Small intestine (tissue), 7 donors: ENCODE data around the gene STPG4. TPM values are rescaled to one million over a fixed set of nuclear protein-coding genes. Genes with fewer than 3 reads are reported as not detected.
A peak's percentile ranks its signal among the peaks of the same experiment; 100 is the strongest.

ENCODE experiments used
- DNase-seq, 2 donors: peaks; one replicate each; pipeline versions ENCODE4 v3.0.0 to v3.0.0-alpha.2; 2013
- FAIRE-seq: peaks from 2 replicates; lab custom pipeline; 2012; peaks lifted over from hg19 to GRCh38; lab: Jason Lieb, UNC
- H3K27ac ChIP-seq, 3 donors: one replicate each; pipeline ENCODE4 v1.5.1; 2013; ENCODE audit warnings: low read length in 2 of 3, mild to moderate bottlenecking in 2 of 3, control low read depth in 1 of 3, inconsistent platforms in 1 of 3, low read depth in 1 of 3, moderate library complexity in 1 of 3
- H3K27me3 ChIP-seq, 3 donors: one replicate each; pipeline ENCODE4 v1.6.1; 2013; ENCODE audit warnings: low read length in 3 of 3, inconsistent platforms in 1 of 3; ENCODE audit not compliant: control insufficient read depth in 3 of 3, insufficient read depth in 3 of 3
- H3K36me3 ChIP-seq, 3 donors: one replicate each; pipeline ENCODE4 v1.6.1; 2013; ENCODE audit warnings: low read length in 3 of 3, inconsistent platforms in 1 of 3, low read depth in 1 of 3, mild to moderate bottlenecking in 1 of 3, moderate library complexity in 1 of 3; ENCODE audit not compliant: control insufficient read depth in 3 of 3, insufficient read depth in 2 of 3
- H3K4me1 ChIP-seq, 3 donors: one replicate each; pipeline ENCODE4 v1.6.1; 2013; ENCODE audit warnings: low read length in 2 of 3, inconsistent platforms in 1 of 3, low read depth in 1 of 3, mild to moderate bottlenecking in 1 of 3, moderate library complexity in 1 of 3; ENCODE audit not compliant: control insufficient read depth in 3 of 3, insufficient read depth in 2 of 3
- H3K4me3 ChIP-seq, 3 donors: one replicate each; pipeline ENCODE4 v1.5.1; 2013; ENCODE audit warnings: low read length in 3 of 3, control low read depth in 1 of 3, inconsistent platforms in 1 of 3, low read depth in 1 of 3, mild to moderate bottlenecking in 1 of 3, moderate library complexity in 1 of 3
- H3K9me3 ChIP-seq, 2 donors: one replicate each; pipeline ENCODE4 v1.6.1; 2013; ENCODE audit warnings: low read depth in 1 of 2, low read length in 1 of 2; ENCODE audit not compliant: control insufficient read depth in 2 of 2, insufficient read depth in 1 of 2
- WGBS, 3 donors: extraction: QIAGEN DNeasy Blood & Tissue Kit; methylation state at CpG; one replicate each; pipeline ENCODE4 v1.1.7; 2013; 5-methylcytosine and 5-hydroxymethylcytosine counted together
- polyA plus RNA-seq, 4 donors: library from polyadenylated mRNA; stranded (reverse) in 3 of 4; unstranded in 1 of 4; fragments of 200-250 nt in 3 of 4; fragments of 120-200 nt in 1 of 4; gene quantifications; one replicate each; pipeline versions ENCODE4 v1.2.1 to v1.2.3, GENCODE V29; 2013
- donor health status: healthy with polysubstance abuse.
- donor health status: control.
- donor health status: control.
- donor health status: Bipolar disorder and iron deficiency.
- donor health status: healthy.

STPG4 gene
- polyA plus RNA-seq, 4 donors = 0.06 to 0.12 TPM; not detected in 2

GRCh38 chr2:47097563-47097962, 57.5 kb downstream of the STPG4 start:
- Histone ChIP-seq H3K27ac (no peak overlapping the region), H3K4me1 (no peaks in the 10 kb centered on the region), H3K36me3 (no peaks in the 10 kb centered on the region), H3K27me3 (no peaks in the 10 kb centered on the region), H3K4me3 (no peak overlapping the region), H3K9me3 (no peaks in the 10 kb centered on the region)
- DNase-seq (no peak), FAIRE-seq (no peak)
- WGBS, 3 donors = 86 to 91% (median 89%) methylated on average over 4 of the region's 4 CpGs

DNA sequence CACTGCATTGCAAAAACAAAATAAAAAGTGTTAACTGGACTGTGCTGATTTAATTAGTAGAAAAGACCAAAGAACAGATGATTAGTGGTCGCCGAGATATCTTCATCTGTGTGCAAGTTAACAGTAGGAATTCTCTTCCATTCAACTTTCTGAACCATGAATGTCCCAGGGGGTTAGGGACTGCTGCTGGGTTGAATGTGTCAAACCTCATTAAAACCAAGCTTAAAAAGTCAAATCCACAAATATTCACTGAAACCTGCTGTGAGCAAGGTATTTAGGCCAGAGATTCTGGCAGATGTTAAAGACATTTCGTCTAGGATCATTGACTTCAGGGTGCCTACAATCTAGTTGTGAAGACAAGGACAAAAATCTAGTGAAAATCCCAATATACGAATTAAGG, 58.7 kb downstream of the STPG4 start:
- Histone ChIP-seq H3K27me3 (no peaks in the 10 kb centered on the region), H3K4me1 (no peaks in the 10 kb centered on the region), H3K4me3 (no peak overlapping the region), H3K9me3 (no peaks in the 10 kb centered on the region), H3K36me3 (no peaks in the 10 kb centered on the region), H3K27ac (no peak overlapping the region)
- WGBS, 3 donors = 89 to 92% (median 90%) methylated on average over 4 of the region's 4 CpGs
- no peak for FAIRE-seq
- DNase-seq = no peak

DNA sequence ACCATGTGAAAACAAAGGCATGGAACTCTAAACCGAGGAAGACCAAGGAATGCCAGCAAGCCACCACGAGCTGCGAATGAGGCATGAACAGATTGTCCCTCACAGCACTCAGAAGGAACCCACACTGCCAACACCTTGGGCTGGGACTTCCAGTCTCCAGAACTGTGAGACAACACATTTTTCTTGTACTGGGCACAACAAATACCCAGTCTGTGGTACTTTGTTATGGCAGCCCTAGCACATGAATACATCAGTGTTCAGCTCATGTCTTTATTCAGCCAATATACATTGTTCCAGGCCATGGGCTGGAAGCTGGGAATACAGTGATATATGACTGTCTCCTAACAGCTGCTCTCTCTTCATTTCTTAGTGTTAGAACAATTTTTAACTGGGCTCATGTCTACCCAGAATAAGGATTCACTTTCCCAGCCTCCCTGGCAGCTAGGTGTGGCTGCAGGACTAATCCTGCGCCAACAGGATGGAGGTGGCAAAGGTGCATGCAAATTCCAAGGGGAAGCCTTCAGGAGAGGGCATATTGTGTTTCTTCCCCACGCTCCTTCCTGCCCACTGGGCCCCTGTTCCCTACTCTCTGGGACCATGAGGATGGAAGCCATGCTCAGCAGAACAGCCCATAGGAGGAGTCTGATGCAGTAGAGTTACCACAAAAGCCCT, 59.6 kb downstream of the STPG4 start:
- no peaks in the 10 kb centered on the region for H3K4me1 ChIP-seq
- no peak for FAIRE-seq

DNA sequence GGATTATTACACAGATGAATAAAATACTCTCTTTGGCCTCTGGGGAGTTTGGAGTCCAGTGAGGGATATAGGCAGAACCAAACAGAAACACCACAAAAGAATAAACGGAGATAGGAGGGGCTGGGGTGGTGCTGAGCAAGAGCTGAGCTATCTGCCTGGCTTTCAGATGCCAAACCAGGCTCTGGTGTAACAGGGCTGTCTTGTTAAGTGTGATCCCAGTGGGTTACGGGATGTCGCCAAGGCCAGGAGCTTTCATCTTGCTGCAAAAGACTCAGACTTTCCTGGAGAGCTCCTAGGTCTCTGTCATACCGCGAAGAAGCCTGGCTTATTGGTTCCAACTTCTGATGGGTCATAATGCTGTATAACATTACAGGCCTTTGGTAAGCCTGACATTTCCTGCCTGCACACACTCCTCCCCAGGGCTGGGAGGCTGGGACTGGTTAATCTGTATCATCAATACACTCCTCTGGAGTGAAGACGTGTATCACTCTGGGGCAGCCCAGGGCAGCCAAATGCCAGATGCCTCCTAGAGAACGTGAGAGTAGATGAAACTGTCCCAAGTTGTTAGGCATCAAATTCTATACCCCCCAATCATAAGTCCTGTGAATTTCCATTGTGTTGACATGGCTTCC, 60.5 kb downstream of the STPG4 start:
- H3K4me1 ChIP-seq = peaks cover 0 to 3% (median 3%) of the 10 kb centered on the region in 3 donors
- H3K36me3 ChIP-seq = no peaks in the 10 kb centered on the region
- no peaks in the 10 kb centered on the region for H3K27me3 ChIP-seq
- no peak for DNase-seq
- H3K27ac ChIP-seq = no peak overlapping the region
- no peak overlapping the region for H3K4me3 ChIP-seq
- WGBS, 3 donors = 92 to 93% (median 93%) methylated on average over 7 of the region's 7 CpGs
- no peaks in the 10 kb centered on the region for H3K9me3 ChIP-seq
- no peak for FAIRE-seq

More for the DNA sequence above, 59.6 kb downstream of the STPG4 start:
- Histone ChIP-seq H3K36me3 (no peaks in the 10 kb centered on the region), H3K9me3 (no peaks in the 10 kb centered on the region), H3K27ac (no peak overlapping the region), H3K4me3 (no peak overlapping the region), H3K27me3 (no peaks in the 10 kb centered on the region)
- 83 to 90% (median 86%) methylated on average over 5 of the region's 5 CpGs for WGBS, 3 donors
- DNase-seq = no peak

DNA sequence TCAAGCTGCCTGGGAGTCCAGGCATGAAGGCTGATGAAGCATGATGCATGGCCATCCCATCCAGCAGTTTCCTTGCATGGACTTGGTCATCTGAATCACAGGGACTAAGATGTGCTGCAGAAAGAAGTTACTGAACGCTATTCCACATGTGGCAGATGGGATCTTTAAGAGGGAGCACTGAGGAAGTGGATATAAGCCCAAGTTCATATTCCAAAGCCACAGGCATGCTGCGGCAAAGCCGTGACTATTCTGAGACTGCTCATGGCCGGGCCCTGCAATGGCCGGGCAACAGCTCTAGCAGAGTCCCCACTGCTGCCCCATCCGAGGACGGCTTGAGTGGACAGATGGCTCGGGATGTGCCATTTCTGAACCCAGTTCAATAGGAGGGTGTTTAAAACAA, 61.5 kb downstream of the STPG4 start:
- H3K4me1 ChIP-seq = peaks cover 4 to 13% (median 5%) of the 10 kb centered on the region in 3 donors
- no peak for DNase-seq
- H3K27me3 ChIP-seq = no peaks in the 10 kb centered on the region
- H3K27ac ChIP-seq = no peak overlapping the region
- no peaks in the 10 kb centered on the region for H3K9me3 ChIP-seq
- 94 to 96% (median 94%) methylated on average over 8 of the region's 8 CpGs for WGBS, 3 donors
- H3K36me3 ChIP-seq = no peaks in the 10 kb centered on the region
- no peak overlapping the region for H3K4me3 ChIP-seq
- no peak for FAIRE-seq

DNA sequence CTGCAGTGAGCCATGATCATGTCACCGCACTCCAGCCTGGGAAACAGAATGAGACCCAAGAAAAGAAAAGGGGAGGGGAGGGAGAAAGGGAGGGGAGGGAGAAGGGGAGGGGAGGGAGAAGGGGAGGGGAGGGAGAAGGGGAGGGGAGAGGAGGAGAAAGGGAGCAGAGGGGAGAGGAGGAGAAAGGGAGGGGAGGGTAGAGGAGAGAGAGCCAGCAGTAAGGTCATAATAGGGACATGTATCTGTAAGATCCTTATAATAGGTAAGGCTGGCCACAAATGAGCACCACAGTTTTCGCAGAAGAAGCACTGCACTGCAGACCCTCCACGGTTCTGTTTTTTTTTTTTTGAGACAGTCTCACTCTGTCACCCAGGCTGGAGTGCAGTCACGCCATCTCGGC, 62.6 kb downstream of the STPG4 start:
- no peaks in the 10 kb centered on the region for H3K36me3 ChIP-seq
- 90 to 93% (median 93%) methylated on average over 5 of the region's 5 CpGs for WGBS, 3 donors
- DNase-seq (no peak), FAIRE-seq (no peak)
- peaks cover 5 to 21% (median 8%) of the 10 kb centered on the region in 3 donors for H3K4me1 ChIP-seq
- H3K9me3 ChIP-seq = no peaks in the 10 kb centered on the region
- H3K27ac ChIP-seq = no peak overlapping the region
- no peaks in the 10 kb centered on the region for H3K27me3 ChIP-seq
- no peak overlapping the region for H3K4me3 ChIP-seq

- Histone ChIP-seq H3K27me3 (no peaks in the 10 kb centered on the region), H3K9me3 (no peaks in the 10 kb centered on the region), H3K4me3 (no peak overlapping the region), H3K27ac (no peak overlapping the region), H3K36me3 (no peaks in the 10 kb centered on the region), H3K4me1 (peaks cover 5 to 34% (median 19%) of the 10 kb centered on the region in 3 donors)
- DNase-seq = no peak
- WGBS, 3 donors = 57 to 72% (median 68%) methylated on average over 2 of the region's 2 CpGs
- FAIRE-seq = no peak
Measured at GRCh38 chr2:47091118-47091517, 64.0 kb downstream of the STPG4 start.

DNA sequence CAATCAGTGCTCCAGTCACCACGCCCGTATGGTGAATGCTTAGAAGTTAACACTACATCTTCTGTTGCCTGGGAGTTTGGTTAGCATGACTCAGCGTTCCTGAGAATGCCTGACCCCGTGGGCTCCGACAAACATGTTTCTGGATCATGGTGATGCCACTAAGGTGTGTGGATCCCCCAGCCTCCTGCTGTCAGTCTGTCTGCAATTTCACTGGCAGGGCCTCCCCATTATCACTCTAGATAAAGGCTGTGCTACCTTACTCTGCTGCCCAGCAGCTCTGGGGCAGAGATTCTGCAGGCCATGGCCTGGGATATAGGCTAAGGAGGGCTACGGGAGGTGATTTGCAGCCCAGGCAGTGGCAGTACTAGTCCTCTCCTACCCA, 66.0 kb downstream of the STPG4 start:
- H3K36me3 ChIP-seq = no peaks in the 10 kb centered on the region
- FAIRE-seq (no peak), DNase-seq (peak; percentile 81 to 92)
- WGBS, 3 donors = 12 to 52% (median 40%) methylated on average over 6 of the region's 6 CpGs
- H3K27ac ChIP-seq = peak overlapping the region; percentile 39 to 88 (median 80)
- no peaks in the 10 kb centered on the region for H3K27me3 ChIP-seq
- H3K9me3 ChIP-seq = no peaks in the 10 kb centered on the region
- H3K4me3 ChIP-seq = no peak overlapping the region
- peaks cover 5 to 39% (median 22%) of the 10 kb centered on the region in 3 donors for H3K4me1 ChIP-seq
